SK-N-DZ (cell line): ENCODE measurements around the gene FNDC7.
A peak's percentile ranks its signal among the peaks of the same experiment; 100 is the strongest.
"Not testable (repeated sequence)": the region's sequence is repeated elsewhere in the genome, so short reads cannot be mapped to it uniquely, and the experiment has no call there.

Experiments
- DNase-seq: peaks from one replicate; pipeline ENCODE4 v3.0.0-alpha.2; 2015; ENCODE audit warnings: low spot score

Gene FNDC7

GRCh38 chr1:108742253-108742652 is 29.5 kb downstream of the FNDC7 start:
- DNase-seq = no peak

DNA sequence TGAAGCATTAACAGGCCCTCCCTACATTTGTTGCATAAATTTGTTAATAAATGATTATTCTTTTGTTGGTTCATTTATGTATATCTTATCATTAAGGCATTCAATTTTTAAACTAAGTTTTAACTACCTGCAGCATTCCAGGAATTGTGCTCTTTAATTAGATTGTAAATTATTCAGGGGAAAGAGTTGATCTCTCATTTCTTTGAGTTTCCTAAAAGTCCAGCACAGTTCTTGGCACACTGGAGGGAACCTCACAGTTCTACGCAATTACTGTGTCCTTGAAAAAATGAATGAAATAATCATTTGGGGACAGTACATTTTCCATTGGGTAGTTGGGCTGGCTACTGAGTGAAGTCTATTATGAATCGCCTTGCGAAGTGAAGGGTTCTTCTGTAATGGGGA is 33.3 kb downstream of the FNDC7 start:
- DNase-seq = no peak

DNA sequence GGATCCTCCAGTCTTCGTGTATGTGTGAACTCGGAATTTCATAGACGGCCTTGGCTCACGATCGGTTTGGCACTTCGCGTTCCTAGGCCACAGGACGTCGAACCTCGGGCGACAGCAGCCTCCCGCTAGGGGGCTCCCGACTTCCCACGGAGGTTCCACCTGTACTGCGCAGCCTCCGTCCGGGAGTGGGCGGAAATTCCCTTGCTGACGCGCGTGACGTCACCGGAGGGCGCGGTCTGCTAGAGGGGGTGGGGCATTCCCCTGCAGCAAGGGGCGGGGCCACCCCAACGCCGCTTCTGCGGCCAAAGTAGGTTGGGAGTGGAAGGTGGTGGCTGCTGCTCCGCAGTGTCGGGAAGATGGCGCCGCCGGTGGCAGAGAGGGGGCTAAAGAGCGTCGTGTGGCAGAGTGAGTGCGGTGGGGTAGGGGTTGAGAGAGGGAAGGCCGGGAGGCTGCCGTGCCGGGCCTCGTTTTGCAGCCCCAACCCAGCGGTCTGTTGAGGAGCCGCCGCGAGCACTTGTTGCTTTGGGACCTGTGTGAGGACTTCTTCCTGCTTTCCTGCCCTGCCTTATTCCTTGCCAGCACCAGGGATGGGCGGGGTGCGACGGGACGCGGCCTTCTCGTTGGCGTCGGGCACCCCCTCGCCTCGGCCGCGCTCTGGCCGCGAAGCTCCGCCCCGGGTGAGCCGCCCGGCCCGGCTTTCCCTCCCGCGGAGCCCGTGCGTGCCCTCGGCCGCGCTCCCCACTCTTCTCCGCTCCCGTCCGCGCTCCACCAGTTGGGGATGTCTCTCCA is 33.9 kb downstream of the FNDC7 start, which contains the start of gene STXBP3:
STXBP3 (plus strand) TSS at position 293 of the 789 bp plus-strand sequence; CDS start at position 357, 64 bp downstream.
- DNase-seq = peak; percentile 95

DNA sequence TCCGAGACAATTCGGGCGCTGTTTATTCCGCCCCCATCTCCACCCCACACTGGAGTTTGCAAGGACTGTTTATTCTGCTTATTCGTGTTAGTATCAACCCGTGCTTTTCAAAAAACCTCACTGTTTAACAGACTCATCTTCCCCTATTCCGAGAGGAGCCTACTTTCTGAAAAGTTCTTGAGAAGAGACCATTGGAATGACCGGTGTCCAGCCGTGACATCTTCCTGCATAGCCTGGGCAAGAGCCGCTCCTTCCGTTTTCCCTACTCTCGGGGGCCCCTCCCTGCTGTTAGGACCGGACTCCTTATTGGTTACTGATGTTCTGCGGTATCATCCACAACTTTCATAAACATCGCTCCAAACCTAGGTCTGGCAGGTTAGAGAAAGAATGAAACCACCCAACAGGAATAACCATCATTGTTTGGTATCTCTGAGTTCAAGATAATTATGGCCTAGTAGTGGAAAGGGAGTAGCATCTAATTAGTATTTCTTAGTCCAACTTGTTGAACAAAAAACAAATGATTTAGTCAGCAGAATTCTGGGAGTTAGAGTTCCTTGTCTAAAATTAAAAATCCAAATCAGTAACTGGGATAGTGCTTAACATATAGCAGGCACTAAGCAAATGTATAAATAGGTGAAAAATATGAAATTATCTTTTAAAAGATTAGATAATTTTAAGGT is 34.6 kb downstream of the FNDC7 start:
- peak; percentile 80 for DNase-seq

- no peak for DNase-seq
Observed at GRCh38 chr1:108747898-108748297, 35.2 kb downstream of the FNDC7 start.

- DNase-seq = no peak
Observed at GRCh38 chr1:108749081-108749480, 36.4 kb downstream of the FNDC7 start.

- no peak for DNase-seq
Observed at GRCh38 chr1:108750476-108751181, 37.9 kb downstream of the FNDC7 start.

DNA sequence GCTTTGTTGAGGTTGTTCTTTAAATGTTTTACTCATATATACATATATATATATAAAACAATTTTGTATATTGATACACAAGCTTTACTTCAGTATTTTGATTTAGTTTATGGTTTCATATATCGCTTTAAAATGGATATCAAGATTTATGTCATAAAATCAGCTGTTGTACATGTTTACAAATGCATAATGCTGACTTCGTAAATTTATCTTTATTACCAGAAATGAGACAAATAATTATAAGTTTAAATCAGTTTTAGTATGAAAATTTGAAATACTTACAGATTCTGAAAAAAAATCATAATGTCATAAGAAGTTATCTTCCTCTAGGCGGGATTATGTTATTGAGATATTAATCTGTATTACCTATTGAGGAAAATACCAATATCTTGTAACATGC is 40.7 kb downstream of the FNDC7 start:
- no peak for DNase-seq

DNA sequence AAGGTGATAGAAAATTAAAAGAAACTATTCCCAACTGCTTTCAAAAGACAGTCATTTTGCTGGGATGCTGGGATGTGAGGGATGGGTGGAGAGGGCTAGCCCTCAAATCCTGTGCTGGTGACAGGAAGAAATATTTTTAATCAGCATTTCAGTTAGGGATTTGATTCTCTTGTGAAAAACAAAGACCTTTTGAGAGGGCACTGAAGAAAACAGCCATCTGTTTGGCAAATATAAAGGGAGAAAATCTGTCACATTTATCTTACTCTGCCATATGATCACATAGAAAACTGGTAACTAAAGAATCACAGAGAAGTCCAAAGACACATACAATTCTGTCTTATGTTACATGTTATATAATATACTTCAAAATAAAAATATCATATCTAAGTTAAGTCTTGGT is 46.1 kb downstream of the FNDC7 start:
- no peak for DNase-seq

GRCh38 chr1:108767115-108767514 is 54.4 kb downstream of the FNDC7 start:
- DNase-seq = no peak

DNA sequence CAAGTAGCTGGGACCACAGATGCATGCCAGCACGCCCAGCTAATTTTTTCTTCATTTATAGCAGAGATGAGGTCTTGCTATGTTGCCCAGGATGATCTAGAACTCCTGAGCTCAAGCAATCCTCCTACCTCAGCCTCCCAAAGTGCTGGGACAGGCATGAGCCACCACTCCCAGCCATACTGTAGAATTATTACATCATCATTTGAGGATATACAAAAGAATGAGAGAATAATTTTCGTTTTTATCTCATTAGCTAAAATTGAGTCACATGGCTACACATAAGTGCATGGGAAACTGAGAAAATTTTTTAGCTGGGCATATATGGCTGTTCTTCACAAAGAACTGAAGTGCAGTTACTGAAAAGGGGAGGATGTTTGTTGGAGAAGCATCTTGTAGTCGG is 55.0 kb downstream of the FNDC7 start:
- DNase-seq = no peak

DNA sequence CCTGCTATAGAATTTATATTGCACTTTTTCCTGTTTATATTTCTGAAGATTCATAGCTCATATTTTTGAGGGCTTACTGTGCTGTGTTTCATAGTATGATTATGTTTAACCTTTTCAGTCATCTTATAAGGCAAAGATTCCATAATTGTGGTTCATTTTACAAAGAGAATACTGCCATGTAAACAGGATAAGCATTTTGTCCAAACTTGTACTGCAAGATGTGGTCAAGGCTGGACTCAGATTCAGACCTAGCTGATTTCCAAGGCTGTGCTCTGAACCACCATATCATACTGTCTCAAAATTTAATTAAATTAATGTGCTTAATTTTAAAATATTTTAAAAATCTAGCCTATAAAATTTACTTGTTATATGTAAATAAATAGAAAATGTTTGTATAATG is 65.1 kb downstream of the FNDC7 start:
- DNase-seq = no peak

DNA sequence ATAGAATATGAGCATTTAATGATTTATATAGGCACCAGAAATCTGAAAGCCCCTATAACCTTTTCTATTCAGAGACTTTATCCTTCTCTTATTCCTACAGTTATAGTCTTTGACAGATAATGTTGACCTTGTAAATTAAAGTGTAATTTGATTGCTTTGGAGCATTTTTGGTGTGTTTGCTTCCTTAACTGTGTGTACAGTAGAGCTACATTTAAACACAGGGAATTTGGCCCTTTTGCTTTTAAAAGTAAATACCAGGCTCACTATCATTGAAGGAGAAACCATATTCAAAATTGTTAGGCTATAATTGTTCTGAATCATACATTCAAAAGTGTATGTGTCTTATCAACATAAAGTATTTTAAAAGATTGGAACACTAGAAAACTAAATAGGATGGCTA is 66.7 kb downstream of the FNDC7 start:
- no peak for DNase-seq

DNA sequence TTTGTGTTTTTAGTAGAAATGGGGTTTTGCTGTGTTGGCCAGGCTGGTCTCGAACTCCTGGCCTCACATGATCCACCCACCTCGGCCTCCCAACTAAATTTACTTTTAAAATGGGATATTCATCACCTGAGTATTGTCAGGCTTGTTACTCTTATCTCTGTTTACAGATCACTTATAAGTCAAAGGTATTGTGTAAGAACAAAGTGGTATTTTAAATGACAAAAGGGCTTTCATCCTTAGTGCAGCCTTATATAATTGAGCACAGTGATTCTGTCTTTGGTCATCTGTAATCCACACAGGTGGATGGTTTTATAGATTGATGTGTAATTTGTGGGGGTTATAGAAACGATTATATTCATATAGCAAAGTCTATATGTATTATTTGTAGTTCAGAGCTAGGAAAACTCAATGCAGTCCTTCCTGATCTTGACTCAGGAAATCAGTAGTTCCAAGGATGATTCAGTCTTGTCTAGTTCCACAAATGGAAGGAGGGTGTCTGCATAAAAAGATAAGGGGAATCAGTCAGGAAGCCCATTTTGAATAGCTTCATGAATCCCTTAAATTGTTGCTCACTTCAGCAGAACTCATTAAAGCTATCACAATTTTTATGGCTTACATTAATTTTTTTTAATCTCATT is 68.3 kb downstream of the FNDC7 start:
- DNase-seq = no peak

DNA sequence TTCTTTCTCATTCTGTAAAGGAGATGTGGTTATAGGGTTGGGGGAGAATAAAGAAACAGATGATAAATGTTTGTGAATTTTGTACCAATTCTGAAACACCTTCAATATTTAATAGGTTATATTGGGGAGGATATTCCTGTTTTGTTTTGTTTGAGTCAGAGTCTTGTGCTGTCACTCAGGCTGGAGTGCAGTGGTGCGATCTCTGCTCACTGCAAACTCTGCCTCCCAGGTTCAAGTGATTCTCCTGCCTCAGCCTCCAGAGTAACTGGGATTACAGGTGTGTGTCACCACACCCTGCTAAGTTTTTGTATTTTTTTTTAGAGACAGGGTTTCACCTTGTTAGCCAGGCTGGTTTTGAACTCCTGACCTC is 68.9 kb downstream of the FNDC7 start:
- not testable (repeated sequence) for DNase-seq

GRCh38 chr1:108785264-108785663 is 72.6 kb downstream of the FNDC7 start:
- DNase-seq = no peak

DNA sequence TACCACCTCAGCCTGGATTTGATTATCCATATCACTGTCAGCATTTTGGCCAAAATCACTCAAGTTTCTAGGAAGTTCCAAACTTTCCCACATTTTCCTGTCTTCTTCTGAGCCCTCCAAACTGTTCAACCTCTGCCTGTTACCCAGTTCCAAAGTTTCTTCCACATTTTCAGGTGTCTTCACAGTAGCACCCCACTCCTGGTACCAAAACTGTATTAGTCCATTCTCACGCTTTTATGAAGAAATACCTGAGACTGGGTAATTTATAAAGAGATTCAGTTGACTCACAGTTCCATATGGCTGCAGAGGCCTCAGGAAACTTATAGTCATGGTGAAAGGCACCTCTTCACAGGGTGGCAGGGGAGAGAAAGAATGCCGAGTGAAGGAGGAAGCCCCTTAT is 73.2 kb downstream of the FNDC7 start:
- DNase-seq = no peak

DNA sequence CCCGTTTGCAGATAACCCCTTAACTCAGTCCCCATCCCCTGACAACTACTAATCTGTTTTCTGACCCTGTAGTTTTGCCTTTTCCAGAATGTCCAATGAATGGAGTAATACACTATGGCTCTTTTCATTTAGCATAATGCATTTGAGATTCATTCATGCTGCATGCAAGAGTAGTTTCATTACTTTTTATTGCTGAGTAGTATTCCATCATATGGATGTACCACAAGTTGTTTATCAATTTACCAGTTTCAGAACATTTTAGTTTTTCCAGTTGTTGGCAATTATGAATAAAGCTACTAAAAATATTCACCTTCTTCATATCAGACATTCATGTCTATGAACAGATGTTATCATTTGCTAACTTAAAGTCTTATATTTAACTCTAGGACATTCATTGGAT is 79.1 kb downstream of the FNDC7 start:
- no peak for DNase-seq
